Measurements from ENCODE around the gene ARIH1.
"Not testable (repeated sequence)": the region's sequence is repeated elsewhere in the genome, so short reads cannot be mapped to it uniquely, and the experiment has no call there.

Gene ARIH1, protein sequence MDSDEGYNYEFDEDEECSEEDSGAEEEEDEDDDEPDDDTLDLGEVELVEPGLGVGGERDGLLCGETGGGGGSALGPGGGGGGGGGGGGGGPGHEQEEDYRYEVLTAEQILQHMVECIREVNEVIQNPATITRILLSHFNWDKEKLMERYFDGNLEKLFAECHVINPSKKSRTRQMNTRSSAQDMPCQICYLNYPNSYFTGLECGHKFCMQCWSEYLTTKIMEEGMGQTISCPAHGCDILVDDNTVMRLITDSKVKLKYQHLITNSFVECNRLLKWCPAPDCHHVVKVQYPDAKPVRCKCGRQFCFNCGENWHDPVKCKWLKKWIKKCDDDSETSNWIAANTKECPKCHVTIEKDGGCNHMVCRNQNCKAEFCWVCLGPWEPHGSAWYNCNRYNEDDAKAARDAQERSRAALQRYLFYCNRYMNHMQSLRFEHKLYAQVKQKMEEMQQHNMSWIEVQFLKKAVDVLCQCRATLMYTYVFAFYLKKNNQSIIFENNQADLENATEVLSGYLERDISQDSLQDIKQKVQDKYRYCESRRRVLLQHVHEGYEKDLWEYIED

DNA sequence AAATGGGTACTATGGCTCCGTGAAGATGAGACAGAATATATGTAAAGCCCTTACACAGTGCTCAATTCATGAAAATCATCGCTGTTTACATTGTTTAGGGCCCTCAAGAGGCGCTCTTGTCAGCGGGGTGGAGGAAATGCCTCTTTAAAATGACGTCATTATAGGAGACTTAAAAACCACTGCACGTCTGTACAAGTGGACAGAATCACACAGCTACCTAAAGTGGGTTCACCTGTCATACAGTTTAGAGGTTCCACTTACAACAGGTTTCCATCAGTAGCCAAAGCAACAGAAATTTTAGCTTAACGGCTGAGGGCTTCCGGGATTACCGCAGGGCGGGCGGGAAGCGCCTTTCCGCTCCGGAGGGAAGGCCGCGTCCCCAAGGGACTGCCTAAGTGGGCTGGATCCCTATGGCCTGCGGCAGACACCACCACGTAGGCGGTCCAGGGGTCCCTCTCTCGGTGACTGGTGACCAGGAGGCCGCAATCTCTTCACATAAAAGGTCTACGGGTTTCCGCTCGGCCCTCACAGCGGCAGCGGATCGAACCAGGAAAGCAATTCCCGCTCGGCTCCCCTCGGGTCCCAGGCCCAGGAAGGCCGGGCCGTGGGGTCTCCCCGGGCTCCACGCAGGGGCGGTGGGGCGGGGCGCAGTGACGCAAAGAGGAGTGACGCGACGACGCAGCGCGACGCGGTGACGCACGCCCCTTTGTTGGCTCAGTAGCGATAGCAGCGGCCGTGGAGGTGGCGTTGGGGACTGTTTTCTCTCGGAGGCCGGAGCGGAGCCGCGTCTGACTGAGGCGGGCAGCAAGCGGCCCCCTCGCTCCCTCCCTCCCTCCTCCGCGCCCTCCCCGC lies at the start of gene ARIH1:
Gene ARIH1 (plus strand): TSS at position 717 of the 852 bp plus-strand sequence. CDS start 310 bp downstream, outside the sequence.
- DNase-seq, result peak; percentile 93 to 96

DNA sequence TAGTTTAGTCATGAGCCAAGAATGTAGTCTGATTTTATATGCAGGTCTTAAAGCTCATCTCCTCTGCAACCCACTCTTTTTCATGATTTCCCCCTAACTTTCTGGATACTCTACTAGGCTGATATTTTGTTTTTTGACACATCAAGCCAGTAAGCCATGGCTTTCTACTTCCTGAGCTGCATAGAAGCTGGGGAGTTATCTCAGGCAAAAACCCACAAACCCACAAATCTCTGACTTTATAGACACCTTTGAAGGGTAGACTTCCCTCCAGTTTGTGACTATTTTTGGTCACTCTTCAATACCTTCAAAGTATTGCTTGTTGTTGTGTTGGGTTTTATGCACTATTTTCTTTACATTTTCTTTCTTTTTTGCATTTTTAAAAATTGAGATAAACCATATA lies 47.4 kb upstream of the ARIH1 start:
- DNase-seq, result no peak

DNA sequence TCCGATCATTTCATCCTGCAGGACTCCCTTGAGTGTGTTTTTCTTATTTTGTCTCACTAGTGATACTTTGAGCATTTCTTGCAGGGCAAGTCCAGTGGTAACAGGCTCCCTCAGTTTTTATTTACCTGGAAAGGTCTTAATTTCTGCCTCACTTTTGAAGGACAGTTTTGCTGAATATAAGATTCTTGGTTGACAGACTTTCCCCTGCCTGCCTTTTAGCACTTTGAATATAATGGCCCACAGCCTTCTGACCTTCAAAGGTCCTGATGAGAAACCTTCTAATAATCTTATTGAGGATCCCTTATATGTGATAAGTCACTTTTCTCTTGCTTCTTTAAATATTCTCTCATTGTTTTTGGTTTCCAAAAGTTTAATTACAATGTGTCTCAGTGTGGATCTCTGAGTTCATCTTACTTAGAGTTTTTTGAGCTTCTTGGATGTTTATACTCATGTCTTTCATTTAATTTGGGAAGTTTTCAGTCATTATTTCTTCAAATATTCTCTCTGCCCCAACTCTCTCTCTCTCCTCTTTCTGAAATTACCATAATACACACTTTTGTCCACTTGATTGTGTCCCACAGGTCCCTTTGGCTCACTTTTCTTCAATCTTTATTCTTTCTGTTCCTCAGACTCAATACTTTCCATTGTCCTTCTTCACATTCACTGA lies 36.3 kb upstream of the ARIH1 start:
- no peak for DNase-seq

DNA sequence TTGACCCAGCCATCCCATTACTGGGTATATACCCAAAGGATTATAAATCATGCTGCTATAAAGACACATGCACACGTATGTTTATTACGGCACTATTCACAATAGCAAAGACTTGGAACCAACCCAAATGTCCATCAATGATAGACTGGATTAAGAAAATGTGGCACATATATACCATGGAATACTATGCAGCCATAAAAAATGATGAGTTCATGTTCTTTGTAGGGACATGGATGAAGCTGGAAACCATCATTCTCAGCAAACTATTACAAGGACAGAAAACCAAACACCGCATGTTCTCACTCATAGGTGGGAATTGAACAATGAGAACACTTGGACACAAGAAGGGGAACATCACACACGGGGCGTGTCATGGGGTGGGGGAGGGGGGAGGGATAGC lies 31.3 kb upstream of the ARIH1 start:
- not testable (repeated sequence) for DNase-seq

DNA sequence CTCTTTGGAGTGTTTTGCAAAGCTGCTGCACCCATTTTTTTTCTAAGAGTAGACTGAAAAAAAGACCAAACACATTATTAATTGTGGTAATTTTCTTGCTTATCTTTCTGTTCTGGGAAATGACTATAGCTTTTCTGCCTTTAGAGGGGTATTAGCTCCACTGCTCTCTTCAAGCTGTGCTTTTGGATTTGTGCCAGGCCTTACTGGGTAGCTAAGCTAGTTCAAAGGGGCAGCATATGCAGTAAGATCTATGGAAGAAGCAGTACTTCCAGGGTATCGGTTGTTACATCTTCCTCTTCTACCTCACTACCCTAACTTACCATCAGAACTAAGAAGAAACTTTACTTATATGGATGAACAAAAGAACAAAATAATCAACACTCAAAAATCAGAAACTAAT lies 28.7 kb upstream of the ARIH1 start:
- peak; percentile 65 to 94 for DNase-seq

DNA sequence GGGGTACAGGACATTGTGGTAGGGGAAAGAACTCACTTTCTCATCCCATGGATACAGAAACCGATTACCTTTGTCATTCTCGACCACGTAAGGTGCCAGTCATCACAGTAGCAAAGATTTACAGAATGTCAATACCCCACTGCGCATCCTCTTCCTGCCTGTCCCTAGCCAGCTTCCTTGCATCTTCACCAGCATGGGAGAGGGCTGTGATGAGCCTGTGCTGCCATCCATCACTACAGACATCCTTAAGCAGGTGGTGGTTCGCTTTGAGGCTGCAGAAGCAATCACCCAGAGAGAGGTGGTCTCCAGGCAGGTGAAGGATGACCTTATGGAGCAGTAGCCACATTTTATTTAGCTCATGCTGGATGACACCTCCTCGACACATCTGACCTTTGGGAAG lies 23.3 kb upstream of the ARIH1 start:
- no peak for DNase-seq

DNA sequence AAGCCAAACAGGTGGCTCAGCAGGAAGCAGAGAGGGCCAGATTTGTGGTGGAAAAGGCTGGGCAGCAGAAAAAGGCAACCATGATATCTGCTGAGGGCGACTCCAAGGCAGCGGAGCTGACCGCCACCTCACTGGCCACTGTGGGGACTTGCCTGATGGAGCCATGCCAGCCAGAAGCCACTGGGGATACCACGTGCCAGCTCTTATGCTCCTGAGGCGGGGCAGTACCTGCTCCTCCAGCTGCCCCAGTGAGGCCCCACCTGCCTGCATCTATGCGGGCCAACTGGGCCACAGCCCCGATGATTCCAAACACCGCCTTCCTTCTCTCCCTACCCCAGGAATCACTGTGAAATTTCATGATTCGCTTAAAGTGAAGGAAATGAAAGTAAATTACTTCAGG lies 22.9 kb upstream of the ARIH1 start:
- DNase-seq, result peak in 1 of 2 experiments; percentile 7

DNA sequence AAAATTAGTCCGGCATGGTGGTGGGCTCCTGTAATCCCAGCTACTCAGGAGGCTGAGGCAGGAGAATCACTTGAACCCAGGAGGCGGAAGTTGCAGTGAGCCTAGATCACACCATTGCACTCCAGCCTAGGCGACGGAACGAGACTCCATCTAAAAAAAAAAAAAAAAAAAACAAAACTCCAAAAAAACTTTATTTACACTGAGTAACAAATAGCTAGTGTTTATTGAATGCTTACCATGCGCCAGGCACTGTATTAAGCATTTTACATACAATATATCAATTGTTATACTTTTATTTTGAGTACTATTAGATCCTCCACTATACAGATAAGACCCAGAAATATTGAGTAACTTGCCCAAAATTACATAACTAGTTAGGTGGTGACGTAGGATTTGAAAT lies 17.4 kb upstream of the ARIH1 start:
- no peak for DNase-seq

DNA sequence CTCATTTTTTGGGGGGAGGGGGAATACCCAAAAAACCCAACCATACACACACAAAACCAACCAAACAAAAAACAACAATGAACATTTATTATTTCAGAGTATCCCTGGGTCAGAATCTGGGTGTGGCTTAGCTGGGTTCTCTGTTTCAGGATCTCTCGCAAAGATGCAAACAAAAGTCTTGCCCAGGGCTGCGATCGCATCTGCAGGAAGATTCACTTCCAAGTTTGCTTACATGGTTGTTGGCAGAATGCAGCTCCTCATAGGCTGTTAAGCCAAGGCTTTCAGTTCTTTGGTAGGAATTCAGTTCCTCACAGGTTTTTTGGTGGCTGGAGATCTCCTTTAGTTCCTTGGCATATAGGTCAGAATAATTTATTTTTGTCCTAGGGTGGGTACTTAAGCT lies 13.7 kb upstream of the ARIH1 start:
- no peak for DNase-seq

DNA sequence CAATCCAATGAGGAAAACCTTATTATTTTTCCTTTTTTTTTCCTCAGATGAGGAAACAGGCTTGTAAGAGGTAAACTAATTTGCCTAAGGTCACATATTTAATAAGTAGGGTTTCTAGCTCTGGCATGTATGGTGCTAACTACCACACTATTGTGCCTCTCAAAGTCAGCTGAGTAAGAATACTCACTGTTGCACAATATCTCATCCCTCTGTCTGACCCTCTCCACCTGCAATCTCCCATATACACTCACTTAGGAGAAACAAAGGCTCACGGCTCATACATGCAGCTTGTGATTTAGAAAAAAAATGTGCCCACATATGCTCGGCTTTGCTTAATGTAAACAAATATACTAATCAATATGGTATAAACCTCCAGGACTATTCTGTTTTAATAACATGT lies 10.4 kb upstream of the ARIH1 start:
- no peak for DNase-seq

DNA sequence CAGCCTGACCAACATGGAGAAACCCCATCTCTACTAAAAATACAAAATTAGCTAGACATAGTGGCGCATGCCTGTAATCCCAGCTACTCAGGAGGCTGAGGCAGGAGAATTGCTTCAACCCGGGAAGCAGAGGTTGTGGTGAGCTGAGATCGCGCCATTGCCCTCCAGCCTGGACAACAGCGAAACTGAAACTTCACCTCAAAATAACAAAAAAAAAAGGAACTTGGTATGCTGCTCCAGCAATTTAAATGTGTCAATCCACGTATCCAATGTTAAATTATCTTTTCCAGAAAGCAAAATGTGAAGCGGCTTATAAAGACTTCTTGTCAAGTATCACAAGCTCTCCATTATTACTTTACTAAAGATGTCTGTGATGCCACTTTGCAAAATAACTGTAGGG lies 9.9 kb upstream of the ARIH1 start:
- no peak for DNase-seq

DNA sequence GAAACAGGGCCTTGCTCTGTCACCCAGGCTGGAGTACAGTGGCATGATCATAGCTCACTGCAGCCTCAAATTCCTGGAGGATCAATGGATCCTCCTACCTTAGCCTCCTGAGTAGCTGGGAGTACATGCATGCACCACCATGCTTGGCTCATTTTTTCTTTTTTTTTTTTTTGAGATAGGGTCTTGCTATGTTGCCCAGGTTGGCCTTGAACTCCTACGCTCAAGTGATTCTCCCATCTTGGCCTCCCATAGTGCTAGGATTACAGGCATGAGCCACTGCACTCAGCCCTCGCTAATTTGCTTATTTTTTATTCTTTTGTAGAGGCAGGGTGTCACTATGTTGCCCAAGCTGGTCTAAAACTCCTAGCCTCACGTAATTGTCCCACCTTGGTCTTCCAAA lies 6.0 kb upstream of the ARIH1 start:
- no peak for DNase-seq

DNA sequence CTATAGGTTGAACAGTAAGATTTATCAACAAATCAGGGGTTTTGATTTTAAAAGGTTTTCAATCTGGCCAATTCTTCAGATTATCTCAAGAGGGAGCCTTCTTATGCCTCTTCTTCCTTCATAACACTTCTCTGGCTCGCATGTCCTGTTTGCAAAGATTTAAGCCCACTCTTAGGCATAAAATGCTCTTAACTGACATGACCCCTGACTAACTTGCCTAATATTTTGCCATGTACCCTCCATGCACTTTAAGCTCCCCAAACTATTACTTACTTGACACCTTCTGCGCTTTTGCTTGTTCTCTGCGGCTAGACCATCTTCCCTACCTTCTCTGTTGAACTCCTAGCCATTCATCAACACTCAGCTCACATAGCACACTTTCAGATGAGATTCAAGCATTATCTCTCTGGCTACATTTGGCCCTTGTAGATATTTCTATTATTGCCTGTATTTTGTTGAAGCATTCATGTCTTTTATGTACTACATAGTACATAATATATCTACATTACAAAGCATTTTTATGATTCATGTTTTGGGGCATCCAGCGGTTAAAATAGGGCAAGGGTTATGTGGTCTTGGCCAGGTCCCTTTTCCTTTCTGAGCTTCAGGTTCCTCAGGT lies 1.0 kb upstream of the ARIH1 start:
- DNase-seq, result peak in 1 of 2 experiments; percentile 28

DNA sequence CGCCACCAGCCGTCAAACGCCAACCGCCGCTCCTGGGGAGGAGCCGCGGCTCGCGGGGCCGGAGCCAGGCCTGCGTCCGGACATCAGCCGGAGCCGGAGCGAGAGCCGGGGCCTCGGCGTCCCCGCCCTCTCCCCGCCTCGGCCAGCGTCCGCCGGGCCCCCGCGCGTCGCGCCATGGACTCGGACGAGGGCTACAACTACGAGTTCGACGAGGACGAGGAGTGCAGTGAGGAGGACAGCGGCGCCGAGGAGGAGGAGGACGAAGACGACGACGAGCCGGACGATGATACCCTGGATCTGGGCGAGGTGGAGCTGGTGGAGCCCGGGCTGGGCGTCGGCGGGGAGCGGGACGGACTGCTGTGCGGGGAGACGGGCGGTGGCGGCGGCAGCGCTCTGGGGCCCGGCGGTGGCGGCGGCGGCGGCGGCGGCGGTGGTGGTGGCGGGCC lies 359 bp downstream of the ARIH1 start:
- no peak for DNase-seq

DNA sequence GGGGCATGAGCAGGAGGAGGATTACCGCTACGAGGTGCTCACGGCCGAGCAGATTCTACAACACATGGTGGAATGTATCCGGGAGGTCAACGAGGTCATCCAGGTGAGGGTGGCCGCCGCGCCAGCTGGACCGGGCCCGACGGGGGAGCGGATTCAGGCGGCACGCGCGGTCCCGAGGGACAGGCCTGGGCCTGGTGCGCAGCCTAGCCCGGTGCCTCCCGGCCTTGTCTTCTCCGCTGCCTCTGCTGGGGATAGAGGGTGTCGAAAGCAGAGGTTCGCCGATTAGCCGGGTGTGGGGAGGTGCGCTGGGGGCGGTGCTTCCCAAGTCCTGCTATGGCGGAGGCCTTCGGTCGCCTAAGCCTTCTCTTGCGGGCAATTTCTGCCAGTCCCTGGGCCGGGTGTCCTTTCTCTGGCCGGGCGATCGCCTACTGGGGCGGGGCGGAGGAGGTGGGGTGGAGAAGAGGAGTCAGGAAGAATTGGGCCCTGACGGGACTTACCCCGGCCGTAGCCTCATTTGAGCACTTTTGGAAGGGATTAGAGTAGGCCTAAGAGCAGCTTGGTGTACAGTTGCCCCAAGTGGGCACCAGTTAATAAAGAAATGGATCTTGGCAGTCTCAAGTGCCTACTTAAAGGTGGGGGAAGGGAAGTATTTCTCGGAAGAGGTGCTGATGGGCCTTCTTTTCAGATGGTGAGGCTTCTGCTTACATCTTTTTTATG lies 940 bp downstream of the ARIH1 start:
- DNase-seq, result peak; percentile 90 to 97

DNA sequence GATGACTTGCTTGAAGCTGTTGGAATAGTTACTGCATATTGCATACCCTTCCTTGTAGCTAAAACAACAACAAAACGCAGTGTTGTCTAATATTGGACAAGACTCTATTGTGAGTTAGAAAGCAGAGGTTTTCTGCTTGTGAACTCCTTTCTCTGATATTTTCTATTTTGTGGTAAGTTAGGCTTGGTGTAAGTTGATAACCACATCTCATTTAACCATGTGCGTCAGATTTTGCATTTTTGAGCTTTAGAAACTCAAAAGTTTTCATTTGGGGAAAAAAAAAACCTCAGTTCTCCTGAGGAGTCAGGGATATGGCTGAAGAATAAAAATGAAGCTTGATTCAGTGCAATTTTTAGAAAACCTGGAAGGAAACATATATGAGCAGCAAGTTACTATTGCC lies 1.5 kb downstream of the ARIH1 start:
- DNase-seq, result no peak

DNA sequence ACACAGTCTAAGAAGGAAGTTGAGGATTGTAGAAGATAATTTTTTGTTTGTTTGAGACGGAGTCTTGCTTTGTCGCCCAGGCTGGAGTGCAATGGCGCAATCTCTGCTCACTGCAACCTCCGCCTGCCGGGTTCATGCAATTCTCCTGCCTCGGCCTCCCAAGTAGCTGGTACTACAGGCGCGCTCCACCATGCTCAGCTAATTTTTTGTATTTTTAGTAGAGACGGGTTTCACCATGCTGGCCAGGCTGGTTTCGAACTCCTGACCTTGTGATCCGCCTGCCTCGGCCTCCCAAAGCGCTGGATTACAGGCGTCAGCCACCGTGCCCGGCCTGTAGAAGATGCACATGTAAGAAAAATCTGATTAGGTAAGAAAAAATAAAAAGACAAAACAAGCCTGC lies 2.2 kb downstream of the ARIH1 start:
- not testable (repeated sequence) for DNase-seq

DNA sequence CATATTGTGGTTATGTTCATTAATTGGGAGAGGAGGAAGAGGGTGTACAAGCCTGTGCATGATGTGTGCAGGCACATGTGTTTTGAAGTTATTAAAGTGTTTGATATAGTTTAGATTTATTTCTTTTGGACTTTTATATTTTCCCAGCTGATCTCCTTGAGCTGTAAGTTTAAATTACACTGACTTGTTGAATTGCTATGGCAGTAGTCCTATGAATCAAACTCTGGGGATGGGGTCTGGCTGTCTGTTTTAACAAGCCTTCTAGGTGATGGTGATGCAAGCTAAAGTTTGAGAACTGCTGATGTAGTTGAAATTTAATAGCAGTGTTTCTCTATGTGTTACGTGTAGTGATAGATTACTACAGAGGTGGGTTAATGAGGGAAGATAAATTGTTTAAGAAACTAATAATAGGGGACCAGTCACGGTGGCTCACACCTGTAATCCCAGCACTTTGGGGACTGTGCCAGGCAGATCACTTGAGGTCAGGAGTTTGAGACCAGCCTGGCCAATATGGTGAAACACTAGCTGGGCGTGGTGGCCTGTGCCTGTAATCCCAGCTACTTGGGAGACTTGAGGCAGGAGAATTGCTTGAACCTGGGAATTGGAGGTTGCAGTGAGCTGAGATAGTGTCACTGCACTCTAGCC lies 7.0 kb downstream of the ARIH1 start:
- no peak for DNase-seq

DNA sequence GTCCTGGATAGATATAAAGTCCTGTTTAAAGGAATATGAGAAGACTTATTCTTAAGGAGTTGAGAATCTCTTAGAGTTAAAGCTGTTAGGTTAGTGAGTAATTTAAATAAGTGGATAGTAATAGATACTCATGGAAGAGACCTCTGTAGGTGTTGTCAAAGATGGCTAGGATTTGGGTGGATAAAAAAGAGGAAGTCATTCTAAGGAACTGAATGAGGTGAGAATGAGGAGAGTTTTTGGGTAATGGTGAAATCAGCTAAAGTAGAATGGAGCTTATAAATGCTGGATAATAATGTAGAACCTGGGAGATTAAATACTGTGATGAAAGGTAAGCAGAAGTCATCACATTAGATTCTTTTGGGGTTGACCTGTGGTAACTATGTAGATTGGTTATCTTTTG lies 8.1 kb downstream of the ARIH1 start:
- no peak for DNase-seq

DNA sequence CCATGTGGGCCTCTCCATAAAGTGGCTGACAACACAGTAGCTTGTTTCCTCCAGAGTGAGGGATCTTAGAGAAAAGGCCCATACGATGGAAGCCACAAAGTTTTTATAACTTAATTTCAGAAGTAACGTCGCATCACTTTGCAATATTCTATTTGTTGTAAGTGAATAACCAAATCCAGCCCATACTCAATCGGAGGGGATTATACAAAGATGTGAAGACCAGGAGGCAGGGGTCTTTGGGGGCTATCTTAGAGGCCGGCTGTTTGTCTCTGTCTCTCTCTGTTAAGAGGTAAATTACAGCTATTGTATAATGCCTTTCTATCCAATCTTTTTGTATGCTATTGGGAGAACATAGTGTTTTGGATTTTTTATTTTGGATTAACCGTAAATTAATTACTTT lies 9.1 kb downstream of the ARIH1 start:
- no peak for DNase-seq

DNA sequence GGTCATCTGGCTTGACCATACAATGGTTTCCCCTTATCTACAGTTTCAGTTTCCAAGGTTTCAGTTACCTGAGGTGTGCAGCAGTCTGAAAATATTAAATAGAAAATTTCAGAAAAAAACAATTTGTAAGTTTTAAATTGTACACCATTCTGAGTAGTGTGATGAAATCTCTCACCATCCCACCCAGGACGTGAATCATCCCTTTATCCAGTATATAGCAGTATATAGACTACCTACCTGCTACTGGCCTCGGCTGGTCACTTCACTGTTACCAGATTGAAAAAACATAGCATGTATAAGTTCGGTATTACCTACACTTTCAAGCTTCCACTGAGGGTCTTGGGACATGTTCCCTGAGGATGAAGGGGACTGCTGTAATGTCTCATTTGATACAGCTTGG lies 12.0 kb downstream of the ARIH1 start:
- DNase-seq, result no peak
